Fibroblast of skin of left biceps (primary cell): ENCODE measurements around the gene ASF1A.

Experiments
- DNase-seq, 2 experiments: peaks; one replicate each; pipeline ENCODE4 v3.0.0-alpha.2; 2013; ENCODE audit warnings: low read depth in 2 of 2

ASF1A gene

DNA sequence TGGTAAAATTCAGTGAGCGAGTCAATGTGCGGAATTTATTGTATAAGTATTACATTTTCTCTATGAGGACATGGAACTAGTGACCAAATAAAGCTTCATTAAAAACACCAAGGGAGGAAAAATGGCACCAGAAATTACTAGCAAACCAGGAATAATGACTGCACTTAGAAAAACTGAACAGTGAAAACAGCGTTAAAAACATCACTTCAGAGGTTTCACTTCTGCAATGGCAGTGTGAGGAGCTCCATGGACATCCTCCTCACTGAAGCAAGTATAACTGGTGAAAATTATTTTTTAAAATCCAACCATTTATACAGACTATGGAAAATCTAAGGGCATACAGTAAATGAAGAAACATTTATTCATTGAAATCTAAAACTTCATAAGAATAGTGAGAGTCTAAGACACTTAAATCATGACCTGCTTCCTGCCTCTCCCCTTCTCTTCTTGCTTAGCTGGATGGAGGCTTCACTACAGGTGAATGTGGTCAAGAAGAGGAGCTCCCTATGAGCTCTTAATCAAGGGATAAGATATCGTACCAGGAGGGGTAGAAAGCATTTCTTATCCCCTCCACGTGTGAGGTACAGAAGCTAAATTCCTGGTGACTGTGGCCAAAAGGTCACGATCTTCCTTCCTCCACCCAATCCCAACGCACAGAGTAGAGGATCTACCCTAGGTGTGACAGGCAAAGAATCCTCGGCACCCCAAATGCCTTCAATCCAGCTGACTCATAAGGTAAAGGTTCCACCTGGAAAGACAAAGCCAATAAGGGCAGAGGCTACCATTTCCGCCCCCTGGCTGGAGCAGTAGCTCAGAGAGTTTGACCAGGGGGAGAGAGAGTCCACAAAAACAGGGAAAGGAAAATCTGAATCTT, 12.3 kb upstream of the ASF1A start:
- DNase-seq = no peak

DNA sequence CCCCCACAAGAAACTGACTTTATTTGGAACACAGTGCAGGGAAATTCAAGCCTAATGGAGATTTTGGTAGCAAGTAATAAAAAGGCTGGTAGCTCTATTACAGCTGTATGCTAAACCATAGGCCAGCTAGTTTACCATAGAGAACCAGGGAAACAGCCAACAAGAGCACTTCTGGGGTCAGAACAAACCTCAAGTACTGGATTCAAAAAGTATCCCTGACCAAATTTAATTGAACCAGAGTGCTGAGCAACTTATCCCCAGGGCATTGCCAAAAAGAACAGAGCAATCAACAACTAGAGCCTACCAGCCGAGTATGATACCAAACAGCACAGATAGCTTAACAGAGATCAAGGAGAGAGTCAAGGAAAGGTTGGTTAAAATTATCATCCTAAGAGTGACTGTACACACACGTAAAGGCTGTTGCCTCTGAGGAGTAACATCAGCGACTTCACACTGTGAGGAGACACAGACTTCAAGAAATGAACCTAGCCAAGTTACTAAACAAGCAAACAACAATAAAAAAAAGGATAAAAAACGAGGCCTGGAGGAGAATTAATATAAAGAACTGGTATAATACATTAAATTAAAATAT, 11.5 kb upstream of the ASF1A start:
- DNase-seq = no peak

DNA sequence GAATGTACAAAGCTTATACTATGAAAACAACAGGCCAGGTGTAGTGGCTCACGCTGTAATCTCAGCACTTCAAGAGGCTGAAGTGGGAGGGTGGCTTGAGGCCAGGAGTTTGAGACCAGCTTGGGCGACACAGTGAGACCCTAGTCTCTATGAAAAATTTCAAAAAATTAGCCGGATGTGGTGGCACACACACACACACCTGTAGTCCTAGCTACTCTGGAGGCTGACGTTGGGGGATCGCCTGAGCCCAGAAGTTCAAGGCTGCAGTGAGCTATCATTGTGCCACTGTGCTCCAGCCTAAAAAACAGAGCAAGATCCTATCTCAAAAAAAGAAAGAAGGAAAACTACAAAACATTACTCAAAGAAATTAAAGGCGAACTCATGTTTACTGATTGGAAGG, 7.3 kb upstream of the ASF1A start:
- no peak for DNase-seq

DNA sequence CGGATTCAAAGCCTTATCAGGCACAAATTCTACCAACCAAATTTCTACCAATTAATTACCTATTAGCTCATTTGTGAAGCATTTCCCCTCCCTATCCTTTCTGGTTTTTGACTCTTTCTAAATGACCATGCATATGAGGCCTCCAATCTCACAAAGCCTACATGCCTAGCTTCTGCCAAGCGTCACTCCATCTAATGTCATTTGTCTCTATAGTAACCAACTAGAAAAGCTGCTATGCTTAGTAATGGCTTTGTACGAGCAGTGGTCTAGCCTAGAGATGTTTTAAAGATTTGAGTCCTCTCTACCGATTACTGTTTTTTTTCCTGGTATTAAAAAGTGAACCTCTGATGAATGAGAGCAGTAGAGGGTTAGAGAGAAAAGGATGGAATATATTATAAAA, 4.8 kb upstream of the ASF1A start:
- no peak for DNase-seq

DNA sequence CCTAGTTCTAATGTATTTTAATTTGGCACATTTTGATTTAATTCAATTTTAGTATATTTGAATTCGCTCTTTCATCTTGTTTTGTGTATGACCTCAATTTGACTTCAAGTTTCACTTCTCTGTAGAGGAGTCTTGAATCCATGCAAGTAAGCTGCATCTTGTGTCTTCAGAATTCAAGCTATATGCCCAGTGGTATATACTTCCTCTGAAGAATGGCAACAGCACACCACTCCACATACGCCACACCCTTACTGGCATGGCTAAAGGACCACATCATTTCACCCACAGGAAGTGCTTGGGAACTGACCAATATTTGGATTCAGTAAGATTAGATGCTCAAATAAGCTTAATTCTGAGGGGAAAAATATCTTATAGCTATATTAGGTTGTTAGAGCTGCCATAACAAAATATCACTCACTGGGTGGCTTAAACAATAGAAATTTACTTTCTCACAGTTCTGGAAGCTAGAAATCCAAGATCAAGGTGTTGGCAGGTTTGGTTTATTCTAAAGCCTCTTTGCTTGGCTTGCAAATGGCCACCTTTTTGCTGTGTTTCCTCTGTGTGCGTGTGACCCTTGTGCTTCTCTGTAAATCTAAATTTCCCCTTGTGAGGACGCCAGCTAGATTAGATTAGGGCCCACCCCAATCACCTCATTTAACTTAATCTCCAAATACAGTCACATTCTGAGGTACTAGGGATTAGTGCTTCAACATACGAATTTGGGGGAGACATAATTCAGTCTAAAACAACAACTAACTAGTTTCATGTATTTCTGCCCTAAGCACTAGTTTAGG, 2.8 kb upstream of the ASF1A start:
- no peak for DNase-seq

DNA sequence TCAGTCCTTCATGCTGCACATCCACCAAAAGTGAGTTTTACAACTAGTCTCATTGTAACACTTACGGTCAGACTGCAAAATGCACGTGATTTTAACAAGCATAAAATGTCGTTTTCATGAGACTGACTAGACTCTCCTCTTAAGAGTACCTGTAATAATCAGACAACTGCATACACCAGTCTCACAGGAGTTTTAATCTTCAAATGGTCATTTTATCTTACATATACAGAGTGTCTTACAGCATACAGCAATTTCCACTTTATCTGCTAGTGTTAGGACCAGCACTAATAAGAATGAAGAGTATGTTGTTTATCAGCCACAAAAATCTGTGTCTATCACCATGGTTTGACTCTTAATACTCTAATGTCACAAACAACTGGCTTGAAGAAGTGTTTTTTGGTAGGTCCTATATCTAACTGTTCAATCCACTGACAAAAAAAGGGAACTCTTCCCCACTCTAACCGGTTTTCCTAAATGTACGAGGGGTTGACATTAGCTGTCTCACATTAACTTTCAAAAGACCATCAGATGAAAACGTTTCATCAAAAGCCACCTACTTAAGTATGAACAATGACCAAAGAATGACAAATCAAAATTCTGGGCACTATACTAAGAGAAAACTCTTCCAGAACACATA, 1.5 kb upstream of the ASF1A start:
- no peak for DNase-seq

DNA sequence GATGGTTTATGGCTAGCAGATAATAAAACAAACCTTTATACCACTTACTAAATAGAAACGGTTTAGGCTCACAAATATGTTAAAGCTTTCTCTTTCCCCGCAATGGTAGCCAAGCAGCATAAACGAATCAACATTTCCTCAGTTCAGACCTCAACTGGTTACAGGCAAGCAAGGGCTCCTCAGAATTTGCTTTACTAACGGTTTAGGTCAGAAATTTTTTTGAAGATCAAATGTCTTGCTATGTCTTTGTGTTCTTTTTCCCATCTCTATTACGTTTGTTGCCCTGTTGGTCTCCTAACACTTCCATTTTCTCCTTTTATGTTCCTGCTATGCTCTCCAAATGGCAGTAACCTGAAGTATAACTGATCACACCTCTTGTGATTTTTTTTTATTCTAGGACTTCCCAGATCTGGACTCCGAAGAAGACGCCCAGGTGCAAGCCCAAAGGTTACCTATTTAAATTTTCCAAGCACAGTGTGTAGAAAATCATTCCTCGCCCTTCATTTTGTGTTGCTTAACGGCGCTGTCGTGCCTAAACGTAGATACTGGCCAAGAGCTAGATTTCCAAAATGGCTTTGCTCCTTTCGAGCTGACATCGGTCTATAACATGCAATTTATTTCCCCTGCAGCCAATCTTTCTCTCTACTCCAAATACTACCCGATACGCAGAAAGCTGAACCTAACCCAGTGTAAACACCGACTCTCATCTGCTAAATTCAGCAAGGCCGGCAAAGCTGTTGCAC, 717 bp upstream of the ASF1A start:
- peak; percentile 31 to 35 for DNase-seq

DNA sequence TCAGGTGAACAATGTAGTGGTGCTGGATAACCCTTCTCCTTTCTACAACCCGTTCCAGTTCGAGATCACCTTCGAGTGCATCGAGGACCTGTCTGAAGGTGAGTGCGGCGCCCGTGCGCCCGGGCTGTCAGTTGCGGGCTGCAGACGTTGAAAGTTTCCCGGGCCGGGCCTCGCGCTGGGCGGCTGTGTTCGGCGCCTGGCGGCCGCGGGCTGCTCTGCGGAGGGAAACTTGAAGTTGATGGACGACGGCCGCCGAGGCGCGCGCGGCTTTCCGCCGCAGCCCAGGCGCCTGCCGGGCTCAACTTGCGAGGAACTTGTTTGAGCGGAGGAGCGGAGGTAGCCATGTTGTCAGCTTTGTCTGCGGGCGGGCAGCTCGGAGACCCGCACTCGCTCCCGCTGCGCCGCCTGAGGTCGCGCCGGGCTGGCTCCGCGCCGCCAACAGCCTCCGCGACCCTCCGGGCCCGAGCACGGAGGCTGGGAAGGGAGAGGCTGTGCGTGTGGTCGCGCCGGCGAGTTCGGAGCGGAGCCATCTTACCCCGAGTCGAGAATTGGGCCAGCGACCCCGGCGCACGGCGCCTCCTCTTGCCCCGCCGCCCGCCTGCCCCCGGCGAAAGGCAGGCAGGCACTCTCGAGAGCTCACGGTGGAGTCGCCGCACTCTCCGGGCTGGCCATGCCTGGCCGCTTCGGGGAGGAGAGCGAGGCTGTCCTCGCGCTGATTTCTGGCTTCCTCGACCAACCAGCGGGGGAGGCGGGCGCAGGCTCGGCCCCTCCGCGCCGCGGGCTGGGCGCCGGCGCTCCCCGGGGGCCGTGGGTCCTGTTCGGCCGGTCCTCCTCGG, 691 bp downstream of the ASF1A start:
- DNase-seq = no peak

DNA sequence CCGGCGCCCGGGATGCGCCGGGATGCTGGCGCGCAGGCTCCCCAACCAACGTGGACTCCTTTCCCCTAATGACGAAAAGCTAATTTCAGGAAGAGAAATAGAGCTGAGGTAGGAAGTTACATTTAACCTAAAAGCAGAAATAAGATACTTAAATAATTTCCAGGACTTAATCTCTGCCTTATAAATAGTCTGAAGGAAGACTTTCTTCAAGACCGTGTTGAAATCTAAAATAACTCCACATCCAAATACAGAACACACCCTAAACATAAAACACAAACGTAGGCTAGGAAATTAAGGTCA, 1.3 kb downstream of the ASF1A start:
- no peak for DNase-seq

DNA sequence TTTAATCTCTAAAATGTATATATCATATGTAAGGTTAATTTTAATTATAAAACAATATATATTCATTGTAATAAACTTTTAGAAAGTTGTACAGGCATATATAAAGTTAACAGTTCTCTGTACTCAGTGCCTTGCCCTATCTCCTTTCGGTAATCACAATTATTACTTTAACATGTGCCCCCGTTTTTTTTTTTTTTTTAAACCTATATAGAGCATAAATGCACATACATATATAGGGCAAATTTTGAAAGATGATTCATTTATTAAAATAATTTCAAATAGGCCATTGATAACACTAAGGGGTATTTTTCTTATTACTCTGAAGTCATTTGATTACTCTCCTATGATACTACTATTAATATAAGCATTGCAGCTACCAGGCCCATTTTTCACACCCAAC, 1.9 kb downstream of the ASF1A start:
- DNase-seq = no peak

DNA sequence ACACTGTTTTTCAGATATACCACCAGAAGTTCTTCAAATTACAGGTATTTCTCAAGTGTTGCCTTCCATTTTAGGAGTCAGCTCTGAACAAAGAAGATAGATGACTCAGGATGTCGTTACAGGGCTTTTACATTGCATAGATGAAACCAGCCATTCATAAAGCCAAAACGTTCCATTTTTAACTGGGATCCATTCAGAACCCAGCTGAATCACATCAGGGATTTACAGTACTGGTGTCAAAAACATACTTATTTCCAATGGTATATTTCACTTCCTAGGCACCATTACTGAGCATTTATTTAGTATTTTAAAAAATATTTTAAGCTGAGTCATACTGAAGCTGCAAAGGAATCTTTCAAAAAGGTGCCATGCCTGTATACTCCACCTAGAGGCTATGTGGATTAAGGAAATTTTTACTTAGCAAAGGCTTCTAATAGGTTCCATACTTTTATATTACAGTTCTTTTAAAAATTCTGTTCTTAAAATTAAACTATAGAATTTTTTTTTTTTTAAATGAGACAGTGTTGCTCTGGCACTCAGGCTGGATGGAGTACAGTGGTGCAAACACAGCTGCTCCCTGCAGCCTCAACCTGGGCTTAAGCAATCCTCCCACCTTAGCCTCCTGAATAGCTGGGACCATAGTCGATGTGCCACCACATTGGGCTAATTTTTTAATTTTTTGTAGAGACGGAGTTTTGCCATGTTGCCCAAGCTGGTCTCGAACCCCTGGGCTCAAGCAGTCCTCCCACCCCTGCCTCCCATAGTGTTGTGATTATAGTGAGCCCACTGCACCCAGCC, 2.6 kb downstream of the ASF1A start:
- no peak for DNase-seq

DNA sequence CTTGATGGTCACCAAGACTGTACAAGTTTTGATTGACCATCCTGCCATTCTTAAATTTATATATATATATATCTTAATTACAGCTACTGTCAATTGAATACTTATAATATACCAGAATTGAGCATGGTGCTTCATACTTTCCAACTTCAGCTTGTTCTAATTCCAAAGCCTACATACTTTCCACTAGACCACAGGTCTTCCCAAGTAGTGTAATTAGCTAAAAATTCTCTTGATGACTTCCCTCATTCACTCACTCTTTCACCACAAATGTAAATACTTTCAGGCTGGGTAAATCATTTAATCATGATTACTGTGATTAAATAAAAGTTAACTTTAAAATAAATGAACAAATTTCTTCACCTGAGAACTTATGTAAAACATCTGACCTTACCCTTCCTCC, 3.4 kb downstream of the ASF1A start:
- no peak for DNase-seq

DNA sequence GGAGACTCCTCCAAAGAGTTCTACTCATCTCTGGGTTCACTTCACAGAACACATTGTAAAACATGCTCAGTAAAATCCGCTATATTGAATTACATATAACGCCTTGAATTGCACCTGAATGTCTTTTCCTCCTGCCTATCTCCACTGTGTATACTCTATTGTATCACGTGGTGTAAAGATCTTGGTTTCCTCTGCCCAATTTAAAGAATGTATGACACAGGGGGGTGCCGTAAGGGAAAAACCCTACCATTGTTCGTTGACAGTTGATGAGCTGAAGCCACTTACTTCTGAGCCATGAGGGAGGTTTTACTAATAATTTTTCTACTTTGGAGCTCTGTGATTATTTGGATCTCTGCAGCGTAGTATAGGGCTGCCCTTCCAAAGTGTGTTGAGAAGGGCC, 6.0 kb downstream of the ASF1A start:
- no peak for DNase-seq

DNA sequence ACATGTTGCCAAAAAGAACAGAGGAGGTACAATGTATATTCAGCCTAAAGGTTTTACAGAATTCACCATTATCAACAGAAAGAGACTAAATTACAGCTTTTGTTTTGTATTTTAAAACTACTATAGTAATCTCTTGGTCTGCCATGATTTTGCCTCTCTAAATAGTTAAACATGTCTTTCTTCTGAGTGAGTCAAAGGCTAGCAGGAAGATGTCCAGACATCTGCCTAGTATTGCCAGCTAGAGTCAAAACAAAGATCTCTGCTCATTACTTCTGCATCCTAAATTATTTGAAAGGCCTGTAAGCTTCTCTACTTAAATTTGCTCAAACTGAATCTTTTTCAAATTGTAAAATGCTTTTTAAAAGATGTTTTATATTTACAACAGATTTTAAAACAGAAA, 8.8 kb downstream of the ASF1A start:
- DNase-seq = no peak

DNA sequence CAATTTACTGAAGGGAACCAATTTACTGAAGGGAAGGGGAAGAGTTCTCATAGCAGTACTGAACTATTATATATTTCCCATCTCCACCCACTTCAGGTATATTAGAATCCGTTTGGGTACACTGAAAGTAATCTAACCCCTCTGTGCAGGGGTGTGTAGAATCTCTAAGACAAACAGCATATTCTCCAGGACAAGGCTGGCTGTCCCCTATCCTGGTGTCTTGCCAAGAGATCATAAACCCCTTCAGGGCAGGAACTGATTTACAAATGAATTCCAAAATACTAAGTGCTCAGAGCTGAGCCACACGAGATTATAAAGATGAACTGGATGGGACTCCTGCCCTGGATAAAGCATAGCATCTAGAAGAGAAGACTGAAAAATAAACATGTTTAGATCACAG, 9.2 kb downstream of the ASF1A start:
- no peak for DNase-seq

DNA sequence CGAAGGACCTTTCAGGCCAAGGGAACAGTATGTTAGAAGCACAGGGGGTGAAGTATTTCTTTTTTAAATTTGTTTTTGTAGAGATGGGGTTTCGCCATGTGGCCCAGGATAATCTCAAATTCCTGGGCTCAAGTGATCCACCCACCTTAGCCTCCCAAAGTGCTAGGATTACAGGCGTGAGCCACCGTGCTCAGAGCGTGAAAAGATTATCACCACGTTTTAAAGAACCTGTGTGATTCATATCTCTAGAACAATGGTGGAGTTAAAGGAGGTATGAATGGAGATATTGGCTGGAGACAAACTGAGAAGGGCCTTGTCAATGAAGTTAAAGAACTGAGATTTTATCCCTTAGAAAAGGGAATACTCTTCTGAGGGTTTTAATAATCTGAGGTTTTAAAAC, 9.7 kb downstream of the ASF1A start:
- DNase-seq = no peak

DNA sequence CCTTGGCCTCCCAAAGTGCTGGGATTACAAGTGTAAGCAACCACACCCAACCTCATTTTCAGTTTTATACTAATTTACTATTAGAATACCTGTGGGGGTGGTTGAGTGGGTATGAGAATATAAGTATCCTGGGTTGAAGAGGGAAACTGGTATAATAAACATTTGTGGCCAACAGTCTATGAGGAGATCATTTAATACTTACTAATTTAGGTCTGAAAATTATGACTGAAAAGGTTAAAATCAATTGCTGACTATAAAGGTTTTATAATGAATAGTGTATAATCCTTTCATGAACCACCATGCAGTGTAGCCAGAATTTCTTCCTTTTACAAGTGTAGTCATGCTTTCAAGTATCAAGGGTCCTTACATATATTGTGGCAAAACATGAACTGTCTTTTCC, 11.1 kb downstream of the ASF1A start:
- DNase-seq = no peak

DNA sequence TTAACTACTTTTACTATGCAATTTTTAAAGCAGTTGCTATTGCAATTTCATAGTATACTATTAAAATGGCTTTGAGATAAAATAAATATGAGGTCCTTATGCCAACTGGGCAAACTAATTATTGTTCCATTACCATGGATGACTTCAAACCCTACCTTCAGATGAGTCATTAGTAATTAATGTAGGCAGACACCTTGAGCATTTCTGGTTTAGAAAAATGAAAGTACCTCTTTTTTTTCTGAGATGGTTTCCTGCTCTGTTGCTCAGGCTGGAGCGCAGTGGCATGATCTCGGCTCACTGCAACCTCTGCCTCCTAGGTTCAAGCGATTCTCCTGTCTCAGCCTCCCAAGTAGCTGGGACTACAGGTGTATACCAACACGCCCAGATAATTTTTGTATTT, 11.9 kb downstream of the ASF1A start:
- DNase-seq = no peak

DNA sequence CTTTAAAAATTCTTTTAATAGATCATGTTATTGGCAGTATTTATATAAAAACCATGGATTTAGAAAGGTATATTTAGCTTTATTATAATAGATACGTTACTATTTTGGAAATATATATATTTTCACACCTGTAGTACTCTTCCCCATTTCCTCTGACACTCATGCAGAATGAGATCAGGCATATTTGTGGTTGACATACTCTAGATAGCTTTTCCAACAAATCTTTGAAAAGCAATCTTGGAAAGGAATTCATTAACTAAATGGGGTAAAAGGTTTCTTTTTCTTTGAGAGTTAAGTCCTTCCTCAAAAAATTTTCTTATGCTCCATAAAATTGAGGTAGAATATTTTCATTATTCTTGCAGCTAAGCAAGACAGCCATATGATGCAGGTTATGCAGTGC, 14.5 kb downstream of the ASF1A start:
- DNase-seq = no peak

DNA sequence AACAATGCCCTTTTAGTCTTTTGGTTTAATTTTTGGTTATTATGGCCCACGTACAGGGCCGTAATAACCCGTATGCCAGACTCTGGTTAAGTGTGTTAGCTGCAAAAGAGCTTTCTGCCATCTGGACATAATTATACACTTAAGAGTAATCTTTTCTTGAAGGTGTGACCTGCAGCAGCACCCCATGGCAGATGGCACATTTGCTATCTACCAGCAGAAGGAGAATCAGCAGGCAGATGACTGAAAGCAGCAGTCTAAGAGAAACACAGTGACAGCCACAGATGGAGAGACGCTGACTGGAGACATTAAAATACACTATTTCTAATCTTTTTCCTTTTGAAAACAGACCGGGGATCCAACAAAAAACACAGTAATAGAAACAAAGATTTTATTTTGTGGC, 18.7 kb downstream of the ASF1A start:
- no peak for DNase-seq
